Stimulated activated CD4-positive, alpha-beta T cell treated with anti-CD3 and anti-CD28 coated beads, Interleukin-2, amount 100 ng/mL, for 48 hours (primary cell): Measurements from ENCODE around the gene MIGA1.
"Not testable (repeated sequence)": the region's sequence is repeated elsewhere in the genome, so short reads cannot be mapped to it uniquely, and the experiment has no call there.

Source experiments
- DNase-seq, 2 donors: peaks; one replicate each; pipeline ENCODE4 v3.0.0-alpha.2; 2020

Gene MIGA1

DNA sequence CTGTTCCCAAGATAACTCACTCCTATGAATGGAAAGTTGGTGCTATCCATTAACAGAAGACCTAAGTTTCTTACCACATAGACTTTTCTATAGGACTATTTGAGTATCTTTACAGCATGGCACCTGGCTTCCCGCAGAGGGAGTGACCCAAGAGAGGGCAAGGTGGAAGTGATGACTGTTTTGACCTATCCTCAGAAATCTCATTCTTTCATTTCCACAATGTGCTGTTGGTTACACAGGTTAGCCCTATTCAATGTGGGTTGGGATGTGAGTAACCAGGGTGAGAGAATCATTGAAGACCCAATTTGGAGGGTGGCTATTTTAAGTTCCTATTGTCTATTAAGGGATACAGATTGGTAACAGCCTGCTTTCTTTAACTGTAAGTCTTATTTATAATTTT is 70.6 kb downstream of the MIGA1 start:
- DNase-seq, result no peak

DNA sequence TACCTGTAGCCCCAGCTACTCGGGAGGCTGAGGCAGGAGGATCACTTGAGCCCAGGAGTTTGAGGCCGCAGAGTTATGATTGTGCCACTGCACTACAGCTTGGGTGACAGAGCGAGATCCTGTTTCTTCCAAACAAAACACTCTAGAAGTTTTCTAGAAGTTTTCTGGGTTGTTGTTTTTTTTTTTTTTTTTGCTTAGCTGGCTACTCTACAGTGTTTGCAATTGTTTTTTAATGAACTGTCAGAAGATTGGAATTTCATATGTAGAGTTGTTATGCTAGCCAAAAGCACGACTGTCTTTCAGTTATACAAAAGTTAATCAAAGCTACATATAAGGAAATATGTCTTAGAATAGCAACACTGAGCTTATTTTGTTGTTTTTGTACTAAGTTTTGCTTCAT is 78.1 kb downstream of the MIGA1 start:
- DNase-seq, result no peak

DNA sequence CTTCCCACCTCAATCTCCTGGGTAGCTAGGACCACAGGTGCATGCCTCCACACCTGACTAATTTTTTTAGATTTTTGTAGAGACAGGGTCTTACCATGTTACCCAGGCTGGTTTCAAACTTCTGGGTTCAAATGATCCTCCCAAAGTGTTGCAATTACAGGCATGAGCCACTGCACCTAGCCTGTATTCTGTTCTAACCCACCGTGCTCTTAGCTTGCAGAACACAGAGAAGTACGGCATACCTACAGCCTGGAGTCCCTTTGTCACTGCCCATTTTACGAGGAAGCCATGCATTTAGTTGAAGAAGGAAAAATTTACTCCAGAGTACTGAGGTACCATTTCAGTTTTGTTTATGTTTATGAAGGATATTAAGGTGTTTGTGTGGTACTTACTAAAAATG is 79.3 kb downstream of the MIGA1 start:
- no peak for DNase-seq

DNA sequence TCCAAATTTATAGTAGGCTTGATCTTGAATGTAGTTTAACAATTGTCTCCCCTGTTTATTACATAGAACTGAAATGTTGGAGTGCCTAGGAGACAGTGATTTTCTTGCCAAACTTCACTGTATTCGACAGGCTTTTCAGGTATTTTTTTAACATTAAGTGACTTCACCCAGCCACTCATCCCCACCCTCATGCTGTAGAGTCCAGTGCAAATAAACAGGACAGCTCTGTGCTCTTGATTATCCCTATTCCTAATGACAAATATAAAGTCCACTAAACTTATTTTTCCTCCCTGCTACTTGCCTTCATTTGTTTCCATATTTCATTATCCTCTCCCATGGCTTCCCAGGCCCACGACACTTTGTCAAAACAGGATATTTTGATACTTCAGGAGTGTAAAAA is 79.8 kb downstream of the MIGA1 start:
- no peak for DNase-seq

DNA sequence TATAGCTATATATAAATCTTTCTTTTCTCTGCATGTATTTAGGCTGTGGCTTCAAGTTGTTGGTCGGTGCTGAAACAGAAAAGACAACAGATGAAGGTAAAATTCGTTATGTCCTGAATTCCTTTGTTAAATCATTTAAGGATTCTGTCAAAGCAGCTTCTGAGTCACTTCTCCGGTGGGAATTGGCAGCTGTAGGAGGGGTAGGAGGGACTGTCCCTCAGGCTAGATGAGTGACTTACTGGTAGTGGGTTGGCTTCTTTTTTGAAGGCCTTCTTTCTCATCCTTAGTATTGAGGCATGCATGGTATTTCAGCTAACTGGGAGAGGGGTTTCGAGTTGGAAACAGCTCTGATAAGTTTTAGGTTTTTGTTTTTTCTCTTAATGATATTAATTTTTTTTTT is 86.8 kb downstream of the MIGA1 start:
- DNase-seq, result no peak

DNA sequence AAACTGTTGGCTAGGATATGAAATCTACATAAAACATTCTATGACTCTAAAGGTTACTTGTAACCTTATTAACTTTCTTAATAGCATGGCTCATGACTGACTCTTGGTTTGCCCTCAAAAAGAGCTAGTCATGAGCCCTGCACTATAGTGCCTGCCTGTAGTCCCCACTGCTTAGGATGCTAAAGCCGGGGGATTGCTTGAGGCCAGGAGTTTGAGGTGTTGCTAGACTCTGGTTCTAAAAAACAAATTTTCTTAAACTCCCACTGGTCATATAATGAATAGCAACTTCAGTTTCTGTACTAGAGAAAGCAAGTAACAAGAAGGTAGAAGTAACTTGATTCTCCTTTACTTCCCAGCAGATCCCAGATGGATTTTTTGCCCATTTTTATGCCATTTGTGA is 93.2 kb downstream of the MIGA1 start:
- no peak for DNase-seq

DNA sequence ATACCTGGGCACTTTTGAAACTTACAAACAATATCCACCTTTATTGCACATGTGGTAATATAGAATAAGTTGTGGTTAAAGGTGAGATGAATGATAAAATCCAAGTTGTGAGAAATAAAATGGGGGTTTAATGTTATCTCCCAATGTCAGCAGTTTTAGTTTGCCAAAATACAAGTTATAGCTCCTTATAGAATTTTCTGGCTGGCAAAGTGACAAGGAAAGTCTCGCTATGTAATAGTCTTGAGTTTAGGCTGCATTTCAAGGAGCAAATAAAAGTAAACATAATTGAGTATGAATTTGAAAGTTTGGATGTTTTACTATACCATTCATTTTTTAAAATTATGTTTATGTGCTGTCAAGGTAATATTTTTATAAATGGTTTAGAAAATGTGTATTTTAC is 94.0 kb downstream of the MIGA1 start:
- no peak for DNase-seq

DNA sequence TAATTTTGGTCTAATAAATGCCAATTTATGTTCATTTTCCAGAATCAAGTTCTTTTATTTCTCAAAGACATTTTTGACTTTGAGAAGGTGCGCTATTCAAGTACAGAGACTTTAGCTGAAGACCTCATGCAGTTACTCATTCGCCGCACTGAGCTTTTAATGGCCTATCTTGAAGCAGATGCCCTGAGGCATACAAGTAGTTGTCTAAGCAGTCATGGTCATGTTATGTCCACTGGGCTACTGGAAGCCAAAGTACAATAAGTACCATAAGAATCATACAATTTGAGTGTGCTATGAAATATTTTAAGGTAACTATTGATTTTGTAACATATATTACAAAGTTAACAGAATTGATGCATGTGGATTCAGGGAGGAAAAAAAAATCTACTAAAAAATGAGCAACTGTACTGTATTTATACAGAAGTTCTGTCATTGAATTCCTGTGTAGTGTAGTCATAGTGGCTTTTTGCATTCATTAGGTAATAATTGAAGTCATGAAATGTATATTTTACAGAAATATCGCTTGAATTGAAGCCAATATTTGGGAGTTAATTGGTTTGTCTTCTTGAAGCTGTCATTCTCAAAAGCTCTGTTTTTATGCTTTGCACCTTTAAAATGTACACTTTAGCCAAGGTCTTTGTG is 95.5 kb downstream of the MIGA1 start:
- no peak for DNase-seq

DNA sequence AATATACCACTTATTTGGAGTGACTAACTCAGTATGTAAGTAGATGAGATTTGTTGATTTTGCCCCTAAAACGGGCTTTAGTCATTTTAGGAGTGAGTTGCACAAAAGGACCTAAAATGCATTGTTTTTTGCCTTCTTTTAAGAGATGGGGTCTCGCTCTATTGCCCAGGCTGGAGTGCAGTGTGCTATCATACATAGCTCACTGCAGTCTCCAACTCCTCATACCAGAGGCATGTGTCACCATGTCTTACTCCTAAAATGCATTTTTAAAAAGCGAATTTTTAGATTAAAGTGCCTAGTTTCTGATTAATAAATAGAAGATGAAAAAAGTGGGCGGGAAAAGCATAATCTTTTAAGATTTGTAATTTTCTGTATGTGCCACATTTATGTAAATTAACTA is 97.4 kb downstream of the MIGA1 start:
- no peak for DNase-seq

DNA sequence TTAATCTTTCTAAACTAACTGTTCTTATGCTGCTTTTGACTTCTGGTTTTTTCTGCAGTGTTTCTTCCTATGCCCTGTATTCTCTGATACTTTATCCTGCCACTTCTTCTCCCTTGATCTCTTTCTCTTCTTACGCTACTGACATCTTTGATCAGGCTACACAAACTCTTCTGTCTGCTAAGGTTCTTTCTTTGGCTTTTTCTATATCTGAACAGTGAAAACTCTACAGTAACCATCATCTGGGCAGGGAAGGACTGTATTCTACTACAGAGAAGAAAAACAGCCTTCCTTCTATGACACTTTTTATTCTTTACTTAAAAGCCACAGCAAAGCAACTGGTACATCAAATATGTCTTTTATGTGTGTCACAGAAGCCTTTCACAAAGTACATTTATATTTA is 101.6 kb downstream of the MIGA1 start:
- DNase-seq, result no peak

DNA sequence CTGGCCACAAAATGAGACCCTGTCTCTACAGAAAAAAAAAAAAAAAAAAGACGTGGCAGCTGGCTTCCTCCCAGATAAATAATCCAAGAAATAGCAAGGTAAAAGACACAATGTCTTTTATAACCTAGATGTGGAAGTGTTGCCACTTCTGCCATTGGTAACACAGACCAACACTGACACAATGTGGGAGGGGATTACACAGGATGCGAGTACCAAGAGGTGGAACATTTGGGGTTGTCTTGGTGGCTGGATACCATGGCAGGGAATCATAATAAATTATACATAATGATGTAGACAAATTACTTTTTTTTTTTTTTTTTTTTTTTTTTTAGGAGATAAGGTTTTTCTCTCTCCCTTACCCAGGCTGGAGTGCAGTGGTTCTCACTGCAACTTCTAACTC is 103.0 kb downstream of the MIGA1 start:
- DNase-seq, result no peak

DNA sequence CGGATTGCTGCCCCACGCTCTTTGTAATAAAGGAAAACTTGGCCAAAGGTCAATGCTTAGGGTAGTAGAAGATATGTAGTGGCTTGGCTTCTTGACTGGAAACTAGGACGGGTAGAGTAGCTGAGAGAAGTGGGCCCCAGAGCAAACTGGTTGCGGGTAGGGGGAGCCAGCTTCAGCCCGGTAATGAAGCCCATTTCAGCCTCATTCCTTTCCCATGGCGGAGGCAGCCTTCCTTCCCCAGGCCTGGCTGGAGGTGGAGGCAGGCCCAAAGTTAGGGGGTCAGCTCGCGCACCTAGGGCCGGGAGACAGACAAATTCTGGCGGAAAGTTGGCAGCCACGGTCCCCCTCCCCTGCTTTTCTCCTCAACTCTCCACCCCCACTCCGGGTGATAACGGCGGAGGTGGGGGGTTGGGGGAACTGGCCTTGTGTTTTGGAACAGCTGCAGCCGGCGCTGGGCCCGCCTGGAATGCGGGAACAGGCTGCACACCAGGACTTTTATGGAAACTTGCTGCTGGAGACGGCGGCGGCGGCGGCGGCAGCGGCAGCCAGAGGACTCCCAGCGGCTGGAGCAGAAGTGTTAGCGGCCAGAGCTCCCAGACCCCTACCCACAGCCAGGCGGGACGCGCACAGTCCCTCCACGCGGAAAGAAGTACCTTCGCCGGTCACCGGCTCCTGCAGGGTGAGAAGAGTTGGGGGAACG is 108.8 kb downstream of the MIGA1 start, which contains the start of gene NEXN:
Gene NEXN, plus strand, starts transcription at position 544 of the 700 bp plus-strand sequence. CDS start 27,483 bp downstream, outside the sequence.
- DNase-seq, result no peak

DNA sequence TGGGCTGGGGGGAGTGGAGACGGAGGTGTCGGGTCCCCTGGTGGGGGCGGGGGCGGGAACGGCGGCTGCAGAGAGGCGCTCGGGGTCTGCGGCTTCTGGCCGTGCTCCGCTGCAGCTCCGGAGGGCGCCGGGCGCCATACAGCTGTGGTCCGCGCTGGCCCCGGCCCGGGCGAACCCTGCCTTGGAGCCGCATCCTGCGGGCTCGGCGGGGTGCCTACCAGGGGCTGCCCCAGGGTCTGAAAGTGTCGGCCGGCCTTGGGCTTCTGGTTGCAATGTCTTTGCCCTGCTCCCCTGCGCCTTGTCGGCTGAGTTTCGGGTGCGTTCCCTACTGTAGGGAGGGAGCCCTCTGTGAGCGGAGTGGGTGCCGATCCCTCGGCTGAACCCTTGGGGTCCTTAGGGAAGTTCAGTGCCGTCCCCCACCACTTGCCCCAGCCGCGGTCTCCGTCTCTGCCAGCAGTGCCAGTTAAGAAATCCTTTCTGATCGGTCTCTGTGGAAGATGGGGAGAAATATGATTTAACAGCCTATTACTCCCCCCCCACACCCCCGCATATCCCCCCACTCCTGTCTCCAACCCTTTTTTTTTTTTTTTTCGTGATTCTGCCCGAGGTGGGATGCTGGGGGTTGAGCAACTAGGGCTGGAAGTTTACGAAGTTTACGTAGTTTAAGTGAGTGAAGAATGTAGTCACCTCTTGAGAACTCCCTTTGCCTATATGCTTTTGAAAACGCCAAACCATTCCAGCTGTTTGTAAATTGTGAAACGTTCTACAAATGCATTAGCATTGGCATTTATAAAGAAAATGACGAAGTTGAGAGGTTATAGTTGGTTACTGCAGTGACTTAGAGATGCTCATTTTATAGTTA is 109.6 kb downstream of the MIGA1 start:
- DNase-seq, result peak; percentile 4 to 13

DNA sequence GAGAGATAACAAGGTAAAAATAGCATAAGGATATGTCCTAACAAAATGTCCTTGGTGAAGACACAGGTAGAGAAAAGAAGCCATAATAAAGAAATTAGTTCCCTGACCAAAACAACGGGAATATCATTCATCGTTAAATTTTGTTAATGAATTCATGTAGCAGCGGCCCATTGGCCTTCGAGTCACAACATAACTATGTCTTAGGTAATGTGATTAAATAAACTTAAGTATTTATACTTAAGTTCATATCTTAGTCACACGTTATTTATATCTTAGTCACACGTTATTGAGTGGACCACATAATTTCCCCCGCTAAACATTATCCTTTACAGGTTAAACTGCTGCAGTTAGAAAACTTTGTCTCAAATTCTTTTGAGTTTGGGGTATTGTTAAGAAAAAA is 110.2 kb downstream of the MIGA1 start:
- DNase-seq, result no peak

DNA sequence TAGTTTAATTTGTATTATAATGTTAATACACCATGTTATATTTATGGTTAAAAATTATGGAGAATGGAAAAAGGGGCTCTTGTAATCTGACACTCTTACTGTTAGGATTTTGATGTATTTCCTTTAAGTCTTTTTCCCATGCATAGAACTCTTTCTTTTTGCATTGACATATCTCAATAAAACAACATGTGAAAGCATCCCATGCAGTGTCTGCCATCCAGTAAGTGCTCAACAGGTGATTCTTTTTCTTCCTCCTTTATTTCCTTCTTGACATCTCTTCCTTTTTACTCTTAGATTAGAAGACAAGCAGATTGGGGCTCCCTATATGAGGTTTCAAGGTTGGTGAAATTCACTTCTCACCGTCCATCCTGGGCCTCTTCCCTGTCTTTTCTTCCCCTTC is 111.8 kb downstream of the MIGA1 start:
- no peak for DNase-seq

DNA sequence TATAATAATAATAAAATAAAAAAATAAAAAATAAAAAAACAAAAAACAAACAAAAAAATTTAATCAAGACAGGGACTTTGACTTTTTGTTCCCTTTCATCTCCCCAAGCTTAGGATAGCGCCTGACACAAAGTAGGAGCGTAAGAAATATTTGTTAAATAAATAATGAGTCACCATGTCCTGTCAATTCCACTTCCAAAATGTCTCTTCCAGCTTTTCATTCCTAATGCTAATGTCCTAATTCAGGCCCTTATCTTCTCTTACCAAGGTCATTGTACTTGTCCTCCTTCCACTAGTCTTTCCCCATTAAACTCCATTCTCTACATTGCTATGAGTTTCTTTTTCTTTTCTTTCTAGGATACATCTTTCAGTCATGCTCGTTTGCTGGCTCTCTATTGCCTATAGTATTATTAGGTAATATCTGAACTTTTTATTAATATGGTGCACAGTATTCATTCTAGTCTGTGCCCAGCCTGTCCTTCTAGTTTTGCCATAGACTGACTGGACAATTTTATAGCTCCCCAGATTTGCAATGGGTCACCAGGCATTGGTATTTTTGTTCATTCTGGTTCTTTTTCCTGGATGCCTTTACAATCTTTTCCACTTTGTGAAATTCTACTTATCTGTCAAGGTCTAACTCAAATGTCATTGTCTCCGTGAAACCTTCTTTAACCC is 120.3 kb downstream of the MIGA1 start:
- DNase-seq, result no peak

DNA sequence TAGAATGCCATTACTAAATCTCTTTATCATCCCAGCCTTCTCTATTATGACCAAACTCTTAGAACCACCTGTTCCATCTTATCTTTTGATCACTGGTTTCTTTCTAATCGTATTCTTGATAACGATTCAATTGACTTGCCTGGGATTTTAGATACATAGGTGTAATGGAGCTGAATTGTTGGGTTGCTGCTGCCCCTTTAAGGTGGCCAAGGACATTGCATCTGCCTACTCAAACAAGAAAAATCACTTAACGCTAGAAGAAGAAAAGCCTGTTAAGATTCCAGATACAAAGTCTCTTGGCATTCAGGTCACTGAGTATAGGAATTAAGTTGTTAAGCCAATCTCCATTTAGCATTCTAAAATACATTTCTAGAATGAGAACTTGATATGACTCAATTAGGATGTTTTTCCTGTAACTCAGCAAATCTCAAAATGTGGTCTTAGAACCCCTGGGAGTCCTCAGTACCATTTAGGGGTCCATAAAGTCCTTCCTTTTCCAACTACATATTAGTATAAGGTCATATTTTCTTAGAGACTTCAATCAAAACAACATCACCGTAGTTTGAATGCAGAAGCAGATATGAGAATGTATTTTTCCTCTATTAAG is 121.3 kb downstream of the MIGA1 start:
- no peak for DNase-seq

DNA sequence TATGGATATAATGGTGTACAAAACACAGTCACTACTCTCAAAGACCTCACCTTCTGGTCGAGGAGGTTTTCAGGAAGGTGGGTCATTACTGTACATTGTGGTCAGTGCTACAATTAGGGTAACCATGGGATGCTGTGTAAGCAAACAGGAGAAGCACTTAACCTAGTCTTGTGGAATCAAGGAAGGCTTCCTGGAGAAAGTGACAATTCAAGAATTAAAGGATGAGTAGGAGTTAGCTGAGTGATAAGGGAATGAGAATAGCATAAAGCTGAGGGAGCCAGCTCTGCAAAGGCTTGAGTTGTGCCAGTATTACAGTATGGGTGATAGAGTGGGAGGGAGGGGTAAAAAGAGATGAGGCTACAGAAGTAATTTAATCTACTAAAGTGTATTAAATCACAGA is 126.2 kb downstream of the MIGA1 start:
- no peak for DNase-seq

DNA sequence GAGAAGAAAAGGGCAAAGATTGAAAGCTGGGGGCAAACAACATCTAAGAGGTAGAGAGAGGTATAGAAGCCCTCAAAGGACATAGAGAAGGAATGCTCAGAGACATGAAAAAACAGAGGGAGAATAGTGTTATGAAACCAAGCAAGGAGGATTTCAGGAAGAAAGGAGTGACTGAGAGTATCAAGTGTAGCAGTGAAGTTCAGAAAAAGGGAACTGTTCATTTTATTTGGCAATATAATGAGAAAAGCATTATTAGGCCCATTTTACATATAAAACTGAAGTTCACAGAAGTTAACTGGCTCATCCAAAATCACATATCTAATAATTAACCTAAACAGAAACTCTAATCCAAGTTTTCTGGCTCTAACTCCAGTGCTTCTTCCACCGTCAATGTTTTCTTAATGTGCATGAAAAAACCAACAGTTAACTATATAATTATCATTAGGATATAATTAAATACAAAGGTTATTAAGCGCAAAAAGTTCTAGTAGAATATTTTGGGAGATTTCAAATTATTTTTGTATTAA is 126.6 kb downstream of the MIGA1 start:
- no peak for DNase-seq

DNA sequence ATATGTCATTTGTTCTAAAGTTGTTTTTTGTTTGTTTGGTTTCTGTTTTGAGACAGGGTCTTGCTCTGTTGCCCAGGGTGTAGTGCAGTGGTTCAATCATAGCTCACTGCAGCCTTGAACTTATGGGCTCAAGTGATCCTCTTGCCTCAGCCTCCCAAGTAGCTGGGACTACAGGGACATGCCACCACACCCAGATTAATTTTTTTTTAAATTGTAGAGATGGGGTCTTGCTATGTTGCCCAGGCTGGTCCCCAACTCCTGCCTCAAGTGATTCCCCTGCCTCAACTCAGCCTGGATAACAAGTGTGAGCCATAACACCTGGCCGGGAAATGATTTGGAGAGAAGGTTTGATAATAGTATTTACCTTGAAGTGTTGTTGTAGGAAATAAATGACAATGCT is 127.2 kb downstream of the MIGA1 start:
- no peak for DNase-seq

DNA sequence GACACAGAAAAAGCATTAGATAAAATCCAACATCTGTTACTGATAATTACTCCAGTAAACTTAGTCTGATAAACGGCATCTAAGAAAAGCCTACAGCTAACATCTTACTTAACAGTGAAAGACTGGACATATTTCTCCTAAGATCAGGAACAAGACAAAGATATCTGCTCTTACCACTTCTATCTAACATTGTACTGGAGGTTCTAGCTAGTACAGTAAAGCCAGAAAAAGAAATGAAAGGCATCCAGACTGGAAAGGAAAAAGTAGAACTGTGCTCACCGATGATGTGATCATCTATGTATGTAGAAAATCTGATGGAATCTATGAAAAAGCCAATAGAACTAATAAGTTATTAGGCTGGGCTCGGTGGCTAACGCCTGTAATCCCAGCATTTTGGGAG is 130.7 kb downstream of the MIGA1 start:
- DNase-seq, result no peak

DNA sequence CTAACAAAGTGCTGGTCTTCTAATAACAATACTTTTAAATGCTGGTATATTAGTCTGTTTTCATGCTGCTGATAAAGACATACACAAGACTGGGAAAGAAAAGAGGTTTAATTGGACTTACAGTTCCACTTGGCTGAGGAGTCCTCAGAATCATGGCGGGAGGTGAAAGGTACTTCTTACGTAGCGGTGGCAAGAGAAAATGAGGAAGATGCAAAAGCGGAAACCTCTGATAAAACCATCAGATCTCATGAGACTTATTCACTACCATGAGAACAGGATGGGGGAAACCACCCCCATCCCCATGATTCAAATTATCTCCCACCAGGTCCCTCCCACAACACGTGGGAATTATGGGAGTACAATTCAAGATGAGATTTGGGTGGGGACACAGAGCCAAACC is 139.5 kb downstream of the MIGA1 start:
- not testable (repeated sequence) for DNase-seq

DNA sequence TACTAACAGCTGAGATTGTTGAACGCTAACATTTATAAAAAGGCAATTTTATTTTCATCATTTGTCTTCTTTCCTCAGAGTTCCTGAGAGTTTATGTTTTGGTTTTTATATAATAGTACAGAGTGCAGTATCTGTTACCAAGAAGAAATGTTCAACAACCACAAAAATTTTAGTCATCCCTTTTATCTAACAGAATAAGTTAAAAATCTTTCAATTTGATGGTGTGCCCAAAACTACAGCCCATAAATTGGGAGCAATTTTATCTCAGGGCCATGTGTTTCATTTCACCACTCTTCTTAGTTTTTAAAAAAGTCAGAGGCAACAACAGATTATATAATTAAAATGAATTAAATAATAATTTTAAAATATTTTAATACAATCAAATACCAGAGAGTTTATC is 146.1 kb downstream of the MIGA1 start:
- DNase-seq, result no peak
